GM18507 (cell line): ENCODE results near the gene ZNF213.

Experiments
- DNase-seq: peaks from one replicate; pipeline ENCODE4 v3.0.0; 2011; ENCODE audit warnings: low read depth; ENCODE audit not compliant: insufficient read length; ENCODE audit errors: extremely low spot score
- FAIRE-seq: peaks from 2 replicates; lab custom pipeline; 2011; peaks lifted over from hg19 to GRCh38; lab: Jason Lieb, UNC

Gene ZNF213

GRCh38 chr16:3145151-3145550, 10.3 kb downstream of the ZNF213 start:
- no peak for DNase-seq
- FAIRE-seq, result no peak

DNA sequence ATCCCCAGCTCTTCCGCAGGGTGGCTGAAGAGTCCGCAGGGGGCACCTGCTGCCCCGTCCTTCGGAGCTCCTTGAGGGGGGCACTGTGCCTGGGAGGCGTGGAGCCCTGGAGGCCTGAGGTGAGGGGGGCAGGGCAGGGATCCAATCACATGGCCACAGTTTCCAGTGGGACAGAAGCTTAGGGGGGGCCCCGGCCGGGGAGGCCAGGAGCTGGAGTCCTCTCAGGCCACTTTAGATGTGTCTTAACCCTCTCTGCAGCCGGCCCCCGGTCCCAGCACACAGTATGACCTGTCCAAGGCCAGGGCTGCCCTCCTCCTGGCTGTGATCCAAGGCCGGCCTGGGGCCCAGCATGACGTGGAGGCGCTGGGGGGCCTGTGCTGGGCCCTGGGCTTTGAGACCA, 10.8 kb downstream of the ZNF213 start:
- FAIRE-seq (no peak), DNase-seq (no peak)

GRCh38 chr16:3147046-3147756, 12.4 kb downstream of the ZNF213 start:
- FAIRE-seq (no peak), DNase-seq (no peak)

- no peak for FAIRE-seq
- no peak for DNase-seq
Observed at GRCh38 chr16:3147757-3148104, 12.9 kb downstream of the ZNF213 start.

GRCh38 chr16:3148256-3149192, 13.7 kb downstream of the ZNF213 start:
- no peak for DNase-seq
- FAIRE-seq, result no peak

DNA sequence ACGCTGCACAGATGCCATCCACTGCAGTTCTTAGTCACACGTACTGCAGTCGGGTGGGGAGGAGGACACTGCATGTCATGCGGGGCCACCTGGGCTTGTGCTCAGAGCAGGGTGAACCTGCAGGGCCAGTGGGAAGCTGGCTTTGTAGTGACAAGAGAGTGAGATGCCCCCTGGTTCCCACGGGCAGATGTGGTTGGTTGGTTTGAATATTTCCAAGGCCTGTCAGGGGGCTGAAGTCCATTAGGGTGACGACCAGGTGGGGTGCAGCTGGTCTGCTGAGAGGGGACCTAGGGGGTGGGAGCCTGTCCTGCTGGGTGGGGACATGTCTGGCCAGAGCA, 14.3 kb downstream of the ZNF213 start:
- no peak for DNase-seq
- FAIRE-seq, result no peak

- FAIRE-seq, result no peak
Observed at GRCh38 chr16:3149630-3150345, 15.0 kb downstream of the ZNF213 start.

DNA sequence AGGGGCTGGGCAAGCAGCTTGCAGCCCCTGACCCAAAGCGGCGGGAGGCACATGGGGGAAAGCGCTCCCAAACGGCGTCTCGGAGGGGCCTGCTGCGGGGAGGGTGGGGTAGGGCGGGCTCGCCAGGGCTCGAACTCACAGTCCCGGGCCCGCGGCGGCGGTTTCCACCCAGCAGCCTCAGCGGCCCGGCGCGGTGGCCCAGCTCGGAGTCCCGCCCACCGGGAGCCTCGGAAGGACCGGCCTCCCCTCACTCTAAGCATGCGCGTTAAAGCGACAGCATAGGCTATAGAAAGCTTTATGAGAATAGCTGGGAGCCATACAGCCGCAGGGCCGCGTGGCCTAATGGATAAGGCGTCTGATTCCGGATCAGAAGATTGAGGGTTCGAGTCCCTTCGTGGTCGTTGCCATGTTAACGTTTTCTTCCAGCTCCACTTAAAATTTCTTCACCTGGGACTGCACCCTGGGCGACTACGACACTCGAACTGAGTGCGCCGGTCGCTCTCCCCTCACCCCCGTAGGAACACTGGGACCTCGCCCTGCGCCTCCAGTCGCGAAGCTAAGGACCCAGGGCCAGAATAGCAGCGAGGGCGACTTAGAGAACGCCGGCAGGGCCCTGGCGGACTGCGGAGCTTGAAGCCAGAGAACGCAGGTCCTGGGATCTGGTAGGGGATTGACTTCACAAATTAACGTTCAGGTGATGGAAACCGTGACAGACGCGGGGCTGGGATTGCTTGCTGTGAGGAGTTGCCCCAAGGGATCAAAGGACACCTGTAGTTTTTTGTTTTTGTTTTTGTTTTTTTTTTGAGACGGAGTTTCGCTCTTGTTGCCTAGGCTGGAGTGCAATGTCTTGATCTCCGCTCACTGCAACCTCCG, 15.8 kb downstream of the ZNF213 start:
- FAIRE-seq (peak; percentile 87), DNase-seq (peak; percentile 94)

More at GRCh38 chr16:3149630-3150345, 15.0 kb downstream of the ZNF213 start:
- no peak for DNase-seq

DNA sequence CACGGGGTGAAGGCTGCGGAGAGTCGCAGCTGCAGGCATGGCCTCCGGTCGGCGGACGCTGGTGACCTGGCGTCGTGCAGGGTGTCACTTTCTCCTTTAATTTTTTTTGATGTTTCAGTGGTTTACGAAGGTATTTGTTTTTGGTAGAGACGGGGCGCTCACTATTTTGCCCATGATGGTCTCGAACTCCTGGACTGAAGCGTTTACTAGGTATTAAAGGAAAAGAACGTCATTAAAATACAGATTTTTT, 17.1 kb downstream of the ZNF213 start:
- DNase-seq (no peak), FAIRE-seq (no peak)

- DNase-seq (no peak), FAIRE-seq (no peak)
Observed at GRCh38 chr16:3152277-3152990, 17.6 kb downstream of the ZNF213 start.

DNA sequence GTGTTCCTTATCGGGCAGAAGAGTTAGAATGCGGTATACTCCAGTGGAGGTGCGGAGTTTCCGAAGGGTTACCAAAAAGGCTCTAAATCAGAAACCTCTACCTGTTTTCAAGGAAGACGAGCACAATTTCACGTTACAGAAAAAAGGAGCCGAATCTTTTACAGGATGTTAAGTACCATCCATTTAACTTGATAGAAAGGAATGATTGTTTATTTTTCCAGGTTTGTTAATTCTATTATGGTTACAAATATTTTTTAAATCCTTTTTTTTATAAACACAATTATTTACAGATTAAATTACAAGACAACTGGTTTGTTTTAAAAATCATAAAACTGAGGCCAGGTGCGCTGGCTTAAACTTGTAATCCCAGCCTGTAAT, 18.2 kb downstream of the ZNF213 start:
- DNase-seq (no peak), FAIRE-seq (no peak)

- DNase-seq (no peak), FAIRE-seq (no peak)
Observed at GRCh38 chr16:3155181-3155580, 20.4 kb downstream of the ZNF213 start.

DNA sequence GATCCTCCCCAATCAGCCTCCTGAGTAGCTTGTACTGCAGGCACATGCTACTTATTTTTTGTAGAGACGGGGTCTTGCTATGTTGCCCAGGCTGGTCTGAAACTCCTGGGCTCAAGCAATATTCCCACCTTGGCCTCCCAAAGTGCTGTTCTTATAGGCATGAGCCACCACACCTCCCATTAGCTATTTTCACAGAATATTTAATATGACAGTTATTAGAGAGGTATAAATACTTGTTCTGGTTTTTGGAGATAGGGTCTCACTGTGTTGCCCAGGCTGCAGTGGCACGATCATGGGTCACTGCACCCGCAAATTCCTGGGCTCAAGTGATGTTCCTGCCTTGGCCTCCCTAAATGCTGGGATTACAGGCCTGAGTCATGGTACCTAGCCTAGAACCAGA, 21.1 kb downstream of the ZNF213 start:
- DNase-seq (no peak), FAIRE-seq (no peak)

GRCh38 chr16:3157229-3158025, 22.6 kb downstream of the ZNF213 start:
- FAIRE-seq, result no peak

GRCh38 chr16:3158026-3158509, 23.2 kb downstream of the ZNF213 start:
- FAIRE-seq (no peak), DNase-seq (no peak)

More at GRCh38 chr16:3157229-3158025, 22.6 kb downstream of the ZNF213 start:
- no peak for DNase-seq

DNA sequence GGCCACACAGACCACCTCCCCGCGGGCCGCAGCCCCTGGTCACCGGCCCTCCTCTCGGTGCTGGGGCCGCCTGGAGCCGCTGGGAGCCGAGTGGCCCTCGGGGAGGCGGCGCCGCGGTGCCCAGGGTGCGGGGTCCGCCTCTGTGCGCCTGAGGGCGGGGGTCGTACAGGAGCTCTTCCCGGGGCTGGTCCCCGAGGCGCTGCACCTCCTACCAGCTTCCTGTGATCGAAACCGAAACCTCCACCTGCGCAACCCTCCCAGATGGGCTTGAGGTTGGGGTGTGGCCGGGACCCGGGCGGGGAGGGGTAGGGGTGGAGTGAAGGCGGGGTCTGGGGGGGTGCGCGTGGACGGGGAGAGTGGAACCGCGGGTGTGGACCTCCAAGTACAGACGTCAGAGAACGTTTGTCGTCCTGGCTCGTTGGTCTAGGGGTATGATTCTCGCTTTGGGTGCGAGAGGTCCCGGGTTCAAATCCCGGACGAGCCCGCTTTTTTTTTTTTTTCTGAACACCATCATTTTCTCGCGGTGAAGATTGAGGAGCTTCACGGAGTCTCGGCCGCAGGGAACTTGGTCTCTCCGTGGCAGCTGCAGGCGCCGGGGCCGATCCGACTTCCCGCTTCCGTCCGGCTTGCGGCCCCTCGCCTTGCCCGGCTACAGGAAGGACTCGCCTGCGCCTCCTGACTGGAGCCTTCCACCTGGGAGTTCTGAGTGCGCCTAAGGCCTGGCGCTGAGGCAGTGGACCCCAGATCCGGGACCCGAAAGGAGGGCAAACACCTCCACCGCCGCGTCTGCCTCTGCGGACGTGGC, 23.9 kb downstream of the ZNF213 start:
- peak; percentile 80 for FAIRE-seq
- DNase-seq, result peak; percentile 85

DNA sequence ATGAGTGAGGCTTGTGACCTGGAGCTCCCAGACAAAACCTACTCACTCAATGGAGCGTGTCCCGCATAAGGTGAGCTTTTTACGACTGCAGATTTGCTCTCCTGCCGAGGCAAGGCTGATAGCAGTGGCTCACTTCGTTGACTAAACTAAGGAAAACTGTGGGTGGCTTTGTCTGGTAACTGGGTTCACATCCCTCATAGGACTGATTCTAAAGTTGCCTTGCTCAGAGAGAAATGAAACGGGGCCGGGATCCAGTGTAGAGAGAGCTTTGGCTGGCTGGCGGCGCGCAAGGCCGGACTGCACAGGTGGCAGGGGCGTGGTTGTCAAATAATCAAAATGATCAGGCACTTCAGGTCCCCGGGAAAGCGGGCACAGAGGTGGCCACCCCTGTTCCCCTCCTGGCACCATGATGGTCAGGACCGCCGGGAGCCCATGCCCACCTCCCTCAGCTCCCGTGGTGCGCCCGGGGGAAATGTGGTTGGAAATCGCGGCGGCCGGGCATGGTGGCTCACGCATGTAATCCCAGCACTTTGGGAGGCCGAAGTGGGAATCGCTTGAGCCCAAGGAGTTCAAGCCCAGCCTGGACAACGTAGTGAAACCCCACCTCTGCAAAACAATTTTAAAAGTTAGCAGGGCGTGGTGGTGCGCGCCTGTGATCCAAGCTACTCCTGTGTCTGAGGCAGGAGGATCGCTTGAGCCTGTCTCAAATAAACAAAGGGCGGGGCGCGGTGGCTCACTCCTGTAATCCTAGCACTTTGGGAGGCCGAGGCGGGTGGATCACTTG, 26.6 kb downstream of the ZNF213 start:
- DNase-seq (no peak), FAIRE-seq (no peak)
